HG03097 (cell line): ENCODE results near the gene MAB21L4.

Source experiments
- ATAC-seq: cut with Tn5 transposase; IDR thresholded peaks from one replicate; pipeline ENCODE4 v1.9.1; 2021; ENCODE audit not compliant: unreplicated experiment, low FRiP score

Gene MAB21L4

DNA sequence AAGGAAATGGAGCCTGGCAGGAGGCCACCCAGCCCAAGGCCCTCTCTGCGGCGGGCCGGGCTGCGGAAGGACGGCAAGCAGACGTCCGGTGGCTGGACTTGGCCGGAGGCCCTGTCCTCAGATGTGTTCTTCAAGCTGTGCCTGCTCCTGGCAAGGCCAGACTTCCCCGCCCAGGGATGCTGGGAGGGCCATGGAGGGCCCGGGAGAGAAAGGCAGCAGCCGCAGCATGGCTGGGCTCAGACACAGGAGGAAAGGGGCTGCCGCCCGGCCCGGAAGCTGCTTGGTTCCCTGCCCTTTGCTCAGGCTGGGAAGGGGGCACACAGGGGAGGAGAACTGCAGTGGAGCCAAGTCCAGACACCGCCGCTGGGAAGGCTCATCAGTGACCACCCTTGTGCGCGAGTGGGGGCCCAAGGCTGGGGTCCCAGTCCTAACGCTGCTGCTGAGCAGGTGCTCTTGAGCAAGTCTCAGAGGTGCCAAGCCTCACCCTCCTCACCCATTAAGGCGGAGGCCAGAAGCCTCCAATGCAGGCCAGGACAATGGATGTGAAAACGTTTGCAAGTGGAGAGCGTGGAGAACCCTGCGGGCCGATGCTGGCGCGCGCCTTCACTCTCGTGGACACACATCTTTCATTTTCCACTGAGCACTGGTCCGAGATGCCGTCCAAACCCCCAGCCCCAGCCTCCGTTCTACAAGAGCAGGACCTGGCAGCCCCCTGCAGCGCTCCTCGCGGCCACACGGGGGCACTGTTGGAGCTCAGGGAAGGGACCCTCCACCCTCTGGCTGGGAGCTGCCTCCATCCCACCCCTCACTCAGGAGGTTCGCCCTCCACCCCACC is 18.1 kb upstream of the MAB21L4 start:
- no peak for ATAC-seq

DNA sequence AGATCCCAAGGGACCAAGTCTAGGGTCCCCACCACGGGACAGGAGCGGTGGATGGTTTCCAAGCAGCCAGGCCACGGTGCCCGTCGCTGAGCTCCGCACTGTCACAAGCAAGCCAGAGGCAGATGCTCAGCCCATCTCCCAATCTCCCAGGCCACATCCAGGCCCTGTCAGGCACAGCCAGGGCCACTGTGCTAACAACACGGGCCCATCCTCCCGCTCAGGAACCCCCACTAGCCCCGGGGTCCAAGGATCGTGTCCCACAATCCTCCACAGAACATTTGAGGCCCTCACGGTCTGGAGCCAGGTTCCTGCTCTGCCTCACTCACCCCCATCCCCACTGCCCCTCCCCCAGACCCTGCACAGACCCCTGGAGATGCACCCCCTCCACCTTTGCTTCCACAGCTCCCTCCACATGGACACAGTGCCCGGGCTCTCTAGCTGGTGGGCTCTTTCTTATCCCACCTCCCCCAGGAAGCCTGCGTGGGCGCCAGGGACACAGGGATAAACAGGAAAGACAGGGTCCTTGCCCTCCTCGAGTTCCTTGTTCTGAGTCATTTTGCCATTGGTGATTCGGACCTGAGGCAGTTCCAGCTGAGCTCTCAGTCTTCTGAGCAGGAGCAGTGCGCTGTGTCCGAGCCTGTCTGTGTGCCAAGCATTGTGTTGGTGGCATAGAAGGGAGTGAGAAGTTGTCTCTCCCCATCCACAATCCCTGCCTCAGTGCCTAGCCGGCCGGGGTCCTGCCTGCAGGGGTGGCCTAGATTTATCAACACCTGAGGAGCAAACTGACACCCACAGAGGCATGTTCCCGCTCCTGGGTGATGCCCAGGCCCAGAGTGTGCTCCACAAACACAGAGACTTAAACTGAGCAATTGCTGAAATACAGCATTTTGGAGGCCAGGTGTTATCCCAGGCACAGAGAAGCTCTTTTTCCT is 17.2 kb upstream of the MAB21L4 start:
- ATAC-seq = no peak

DNA sequence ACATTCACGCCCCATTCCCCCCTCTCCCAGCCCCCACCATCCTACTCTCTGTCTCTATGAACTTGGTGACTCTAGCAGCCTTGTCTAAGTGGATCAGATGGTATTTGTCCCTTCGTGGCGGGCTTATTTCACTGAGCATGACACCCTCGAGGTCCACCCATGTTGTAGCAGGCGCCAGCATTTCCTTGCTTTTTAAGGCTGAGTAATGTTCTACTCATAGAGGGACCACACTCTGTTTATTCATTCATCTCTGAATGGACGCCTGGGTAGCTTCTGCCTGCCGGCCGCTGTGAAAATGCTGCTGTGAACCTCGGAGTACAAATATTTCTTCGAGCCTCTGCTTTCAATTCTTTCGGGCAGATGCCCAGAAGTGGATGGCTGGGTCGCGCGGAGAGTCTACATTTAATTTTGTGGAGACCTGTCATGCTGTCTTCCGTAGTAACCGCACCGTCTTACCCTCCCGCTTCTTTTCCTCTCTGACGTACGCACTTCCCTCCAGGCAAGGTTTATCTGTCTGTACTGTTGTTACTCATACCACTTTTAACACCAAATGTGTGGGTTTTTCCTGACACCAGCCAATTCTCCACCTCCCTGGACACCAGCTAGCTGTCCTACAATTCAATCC is 15.8 kb upstream of the MAB21L4 start:
- no peak for ATAC-seq

DNA sequence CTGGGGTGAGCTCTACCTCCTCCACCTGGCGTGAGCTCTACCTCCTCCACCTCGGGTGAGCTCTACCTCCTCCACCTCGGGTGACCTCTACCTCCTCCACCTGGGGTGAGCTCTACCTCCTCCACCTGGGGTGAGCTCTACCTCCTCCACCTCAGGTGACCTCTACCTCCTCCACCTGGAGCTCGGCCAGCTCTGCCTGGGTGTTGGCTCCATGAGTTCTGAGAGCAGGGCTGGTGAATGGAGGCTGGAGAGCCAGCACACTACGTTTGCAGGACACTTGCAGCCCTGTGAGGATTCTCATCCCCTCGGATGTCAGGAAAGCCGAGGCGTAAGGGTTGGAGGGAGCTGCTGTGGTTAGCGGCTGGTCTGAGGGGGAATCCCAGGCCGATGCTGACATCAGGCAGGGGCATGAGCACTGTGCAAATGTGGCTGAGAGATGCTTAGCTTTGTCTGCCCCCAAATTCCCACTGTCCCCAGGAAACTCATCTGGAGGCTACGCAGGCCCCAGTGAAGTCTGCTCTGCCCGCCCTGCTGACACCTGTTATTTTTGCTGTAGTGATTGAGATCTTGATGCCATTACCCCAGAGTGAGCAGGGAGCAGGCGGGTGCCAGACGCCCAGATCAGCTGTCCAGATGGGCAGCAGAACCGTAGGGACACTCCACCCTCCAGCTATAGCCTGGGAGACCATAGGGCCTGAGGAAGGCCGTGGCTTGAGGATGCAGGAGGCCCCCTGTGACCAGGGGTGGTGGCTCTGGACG is 13.4 kb upstream of the MAB21L4 start:
- ATAC-seq = no peak

DNA sequence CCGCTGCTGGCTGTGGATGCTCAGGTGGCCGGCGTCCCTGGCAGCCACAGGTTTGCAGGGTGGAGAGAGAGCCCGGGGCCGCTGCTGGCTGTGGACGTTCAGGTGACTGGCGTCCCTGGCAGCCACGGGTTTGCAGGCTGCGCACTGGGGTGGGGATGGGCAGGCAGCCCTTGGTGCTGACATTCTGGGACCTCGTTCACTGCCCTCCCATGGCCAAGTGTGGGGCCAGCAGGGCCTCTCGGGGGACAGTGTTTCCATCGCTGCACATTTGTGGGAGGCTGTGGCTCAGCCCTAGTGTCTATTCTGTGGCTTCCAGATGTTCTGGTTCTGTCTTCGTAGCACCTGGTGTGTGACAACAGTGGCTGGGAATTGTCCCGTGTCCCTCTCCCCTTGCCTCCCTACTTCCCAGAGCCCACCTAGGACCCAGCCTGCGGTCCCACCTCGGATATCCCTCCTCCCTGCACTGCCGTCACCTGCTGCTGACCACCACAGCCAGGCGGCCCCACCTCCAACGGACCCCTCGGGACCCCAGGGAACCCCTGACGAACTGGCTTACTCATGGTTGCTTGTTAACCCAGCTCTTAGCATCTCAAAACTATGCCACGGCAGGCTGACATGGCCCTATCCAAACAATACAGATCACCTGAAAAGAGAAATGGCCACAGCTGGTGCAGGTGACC is 11.1 kb upstream of the MAB21L4 start:
- no peak for ATAC-seq

DNA sequence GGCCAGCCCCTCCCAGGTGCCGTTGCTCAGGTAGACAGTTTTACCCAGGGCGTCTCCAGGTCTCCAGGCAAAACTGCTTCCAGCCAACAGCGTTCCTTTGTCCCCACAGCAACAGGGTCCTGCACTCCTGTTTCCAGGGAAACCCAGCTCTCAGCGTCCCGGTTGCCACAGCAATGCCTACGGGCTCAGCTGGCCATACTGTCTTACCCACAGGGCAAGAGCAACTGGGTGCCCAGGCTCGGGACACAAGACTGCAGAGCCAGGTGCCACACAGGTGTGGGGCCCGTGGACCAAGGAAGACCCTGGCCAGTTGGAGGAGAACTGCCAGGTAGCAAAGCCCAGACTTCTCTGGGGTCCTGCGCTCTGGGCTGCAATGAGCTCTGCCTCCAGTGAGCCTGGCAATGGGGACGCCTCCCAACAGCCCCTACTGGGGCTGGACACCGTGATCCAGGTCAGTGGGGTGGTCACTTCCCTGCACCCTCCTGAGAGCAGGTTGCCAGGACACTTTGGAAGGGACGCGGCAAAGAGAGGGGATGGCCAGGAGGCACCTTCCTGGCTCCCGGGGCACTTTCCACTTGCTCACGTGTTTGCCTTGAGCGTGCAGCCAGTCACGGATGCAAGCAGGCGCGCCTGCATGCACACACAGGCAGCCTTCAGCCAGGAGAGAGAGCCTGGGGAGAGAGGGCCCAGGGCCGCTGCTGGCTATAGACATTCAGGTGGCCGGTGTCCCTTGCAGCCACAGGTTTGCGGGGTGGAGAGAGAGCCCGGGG is 10.4 kb upstream of the MAB21L4 start, which contains the start of gene CROCC2:
CROCC2 (plus strand) TSS at position 196 of the 770 bp plus-strand sequence; CDS start at position 374, 178 bp downstream.
- ATAC-seq = no peak

DNA sequence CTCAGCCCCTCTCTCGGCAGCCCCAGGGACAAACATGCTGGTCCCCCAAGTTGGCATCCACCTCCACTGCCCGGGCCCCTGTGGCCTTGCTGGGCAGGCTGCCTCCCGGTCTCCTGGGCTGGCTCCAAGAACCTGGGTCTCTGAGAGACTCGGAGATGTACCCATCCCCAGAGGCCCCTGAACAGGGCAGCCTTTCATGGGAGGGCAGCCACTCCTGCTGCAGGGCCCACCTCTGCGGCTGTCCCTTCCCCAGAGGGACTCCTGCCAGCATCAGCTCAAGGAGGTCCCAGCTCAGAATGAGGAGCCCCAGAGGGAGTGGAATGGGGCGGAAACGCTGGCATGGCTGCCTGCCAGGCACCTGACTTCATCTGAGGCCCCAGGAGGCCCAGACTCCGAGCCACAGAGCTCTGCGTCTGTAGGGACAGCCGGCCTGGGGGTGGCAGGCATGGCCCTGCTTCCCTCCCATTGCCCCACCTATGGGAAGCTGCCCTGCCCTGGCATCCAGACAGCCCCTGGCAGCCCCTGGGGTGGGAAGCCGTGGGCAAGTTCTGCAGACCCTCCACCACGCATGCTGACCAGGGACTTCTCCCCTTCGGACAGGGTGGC is 9.3 kb upstream of the MAB21L4 start:
- ATAC-seq = no peak

DNA sequence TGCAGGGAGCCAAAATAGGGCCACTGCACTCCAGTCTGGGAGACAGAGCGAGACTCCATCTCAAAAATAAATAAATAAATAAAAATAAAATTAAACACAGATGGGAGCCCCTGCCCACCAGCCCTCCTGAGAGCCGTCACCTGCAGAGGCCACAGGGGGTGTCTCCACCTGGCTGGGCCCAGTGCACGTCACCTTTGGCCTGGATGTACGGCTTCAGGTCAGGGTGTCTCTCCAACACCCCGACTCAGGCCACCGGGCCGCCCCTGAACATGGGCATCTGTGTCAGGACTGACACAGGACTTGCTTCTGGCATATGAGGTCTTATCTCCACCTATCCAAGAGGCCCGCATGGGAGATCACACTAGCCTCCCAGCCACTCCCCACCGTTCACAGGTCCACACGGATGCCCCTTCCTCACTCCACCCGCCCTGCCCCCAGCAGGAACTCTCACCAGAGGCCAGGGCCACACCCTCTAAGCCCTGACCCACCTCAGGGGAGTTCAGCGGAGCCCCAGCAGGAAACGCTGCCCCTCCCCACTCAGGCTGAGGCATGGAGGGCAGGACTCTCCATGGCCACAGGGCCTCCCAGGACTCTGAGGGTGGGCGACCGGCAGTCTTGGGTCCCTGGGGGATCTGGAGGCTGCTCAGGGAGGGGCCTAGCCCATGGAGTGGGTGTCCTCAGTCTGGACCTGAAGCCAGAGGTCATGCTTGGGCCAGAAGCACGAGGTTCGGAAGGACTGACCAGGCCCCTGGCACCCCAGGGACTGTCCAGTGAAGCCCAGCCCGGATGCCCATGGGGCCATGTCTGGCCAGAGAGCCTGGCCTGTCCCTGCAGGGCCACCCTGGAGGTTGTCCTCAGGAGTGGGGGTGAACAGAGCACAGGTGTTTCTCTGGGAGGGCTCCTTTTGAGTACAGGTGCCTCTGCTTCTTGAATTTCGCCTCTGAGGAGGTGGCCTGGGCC is 8.5 kb upstream of the MAB21L4 start:
- ATAC-seq = no peak

DNA sequence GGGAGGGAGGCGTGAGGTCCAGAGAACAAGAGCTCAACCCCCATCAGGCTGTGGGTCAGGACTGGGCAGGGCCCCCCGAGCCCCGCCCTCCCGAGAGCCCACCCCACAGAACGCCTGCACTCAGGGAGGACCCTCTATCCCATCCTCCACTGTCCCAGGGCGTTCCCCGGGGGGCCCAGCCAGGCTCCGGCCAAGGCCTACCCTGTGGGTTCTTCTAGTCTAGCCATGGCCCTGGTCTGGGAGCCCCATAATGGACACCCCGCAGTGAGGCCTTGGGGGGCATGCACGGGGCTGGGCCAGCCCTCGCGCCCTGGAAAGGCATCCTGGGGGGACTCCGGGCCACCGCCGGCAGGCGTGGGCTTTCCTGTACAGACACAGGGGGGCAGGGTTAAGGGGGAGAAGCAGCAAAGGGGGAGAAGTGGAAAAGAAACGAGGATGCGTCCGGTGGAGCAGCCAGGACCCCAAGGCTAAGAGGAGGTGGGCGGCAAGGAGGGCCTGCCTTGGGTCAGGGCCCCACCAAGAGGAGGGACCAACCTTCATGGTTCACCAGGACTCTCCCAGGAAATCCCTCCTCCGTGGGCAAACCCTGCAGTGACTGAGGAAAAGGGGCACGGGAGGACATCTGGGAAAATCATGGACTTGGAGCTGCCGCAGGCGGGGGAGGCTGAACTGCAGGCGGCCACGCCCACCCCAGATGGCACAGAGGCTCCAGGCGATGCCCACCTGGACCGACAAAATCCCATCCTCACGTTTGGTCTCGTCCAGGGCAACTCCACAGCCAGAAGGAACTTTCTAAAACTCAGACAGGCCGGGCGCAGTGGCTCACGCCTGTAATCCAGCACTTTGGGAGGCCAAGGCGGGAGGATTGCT is 7.5 kb upstream of the MAB21L4 start:
- no peak for ATAC-seq

DNA sequence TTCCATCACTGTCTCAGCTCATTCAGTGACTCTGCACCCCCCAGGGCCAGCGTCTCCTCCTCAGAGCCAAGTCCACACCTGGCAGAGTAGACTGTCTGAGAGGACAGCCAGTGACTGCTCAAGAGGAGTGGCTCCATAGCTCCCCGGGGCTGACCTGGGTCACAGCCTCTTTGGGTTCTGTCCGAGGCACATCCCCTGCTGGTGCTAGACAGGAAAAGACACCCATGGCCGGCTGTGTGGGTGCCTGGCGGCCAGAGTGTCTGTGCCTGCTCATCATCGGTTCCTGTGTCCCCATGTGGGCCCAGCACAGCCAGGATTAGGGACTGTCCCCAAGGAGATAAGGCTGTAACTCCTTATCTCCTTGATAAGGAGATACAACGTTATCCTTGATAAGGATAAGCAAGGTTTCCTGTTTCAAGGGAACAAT is 6.7 kb upstream of the MAB21L4 start:
- ATAC-seq = no peak

DNA sequence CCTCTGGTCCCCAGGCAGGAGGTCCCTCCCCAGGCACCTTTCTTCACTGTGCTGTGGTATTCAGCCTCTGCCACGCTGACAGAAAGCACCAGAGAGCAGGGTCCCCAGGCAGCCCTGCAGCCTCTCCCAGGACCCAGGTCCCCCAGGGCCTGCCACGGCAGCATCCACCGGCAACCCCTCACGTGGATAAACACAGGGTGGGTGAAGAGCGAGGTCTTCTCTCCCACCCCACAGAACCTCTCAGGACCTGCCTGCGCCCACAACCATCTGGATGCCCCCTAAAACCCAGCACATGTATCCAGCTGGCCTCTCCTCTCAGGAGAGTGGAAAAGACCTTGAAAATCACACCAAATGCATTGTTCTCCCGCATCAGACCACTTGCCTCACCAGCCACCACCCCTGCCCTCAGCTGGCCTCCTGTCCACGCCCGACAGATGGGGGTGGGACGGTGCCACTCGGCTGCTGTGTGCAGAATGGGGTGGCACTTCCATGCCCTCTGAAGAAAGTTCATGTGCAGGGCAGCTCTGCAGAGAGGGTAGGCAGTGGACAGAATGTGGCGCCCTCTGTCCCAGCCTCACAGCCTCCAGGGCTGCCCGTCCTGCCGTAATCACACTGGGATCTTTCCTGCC is 6.1 kb upstream of the MAB21L4 start:
- no peak for ATAC-seq

DNA sequence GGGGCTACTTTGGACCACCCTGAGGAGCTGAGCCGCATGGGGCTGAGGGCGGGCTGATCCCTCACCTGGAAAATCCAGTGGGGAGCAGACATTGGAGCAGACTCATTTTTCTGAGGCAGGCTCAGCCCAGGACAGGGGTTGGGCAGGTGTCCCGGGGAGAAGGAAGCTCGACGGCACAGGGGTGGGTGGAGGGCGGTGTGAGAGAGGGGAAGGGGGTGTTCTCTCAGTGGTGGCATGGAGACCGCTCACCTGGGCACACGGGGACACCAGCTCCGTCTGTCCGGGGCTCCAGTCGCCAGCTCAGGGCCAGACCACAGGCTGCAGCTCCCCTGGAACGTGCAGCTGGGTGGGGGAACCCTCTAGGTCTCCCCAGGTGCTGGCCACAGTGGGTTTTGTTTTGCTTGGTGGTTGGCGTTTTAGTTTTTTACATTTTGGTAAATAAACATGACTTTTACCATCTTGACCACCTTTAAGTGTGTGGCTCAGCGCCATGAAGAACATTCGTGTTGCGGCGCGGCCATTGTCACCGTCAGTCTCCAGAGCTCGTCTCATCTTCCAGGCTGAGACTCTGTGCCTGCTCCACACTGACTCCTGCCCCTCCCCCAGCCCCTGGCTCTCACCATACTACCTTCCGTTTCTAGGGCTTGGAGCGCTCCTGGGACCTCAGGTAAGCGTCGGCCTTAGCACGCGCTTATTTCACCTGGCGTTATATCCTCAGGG is 4.3 kb upstream of the MAB21L4 start:
- ATAC-seq = no peak

DNA sequence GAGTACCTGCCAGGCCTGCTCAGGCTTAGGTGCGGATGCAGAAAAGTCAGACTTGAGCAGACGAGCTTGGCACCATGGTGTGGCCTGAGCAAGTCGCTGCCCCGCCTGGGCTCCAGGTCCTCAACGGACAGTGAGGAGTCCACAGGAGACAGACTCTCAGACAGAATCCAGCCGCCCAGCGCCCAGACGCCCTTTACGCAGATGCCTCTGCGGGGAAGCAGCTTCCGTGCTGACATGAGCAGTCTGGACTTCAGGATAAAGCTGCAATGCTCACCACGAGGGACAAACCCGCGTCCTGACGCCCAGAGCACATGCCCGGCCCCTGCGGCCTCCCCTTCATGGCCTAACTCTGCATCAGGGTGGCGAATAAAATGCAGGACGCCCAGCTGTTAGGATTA is 3.5 kb upstream of the MAB21L4 start:
- ATAC-seq = no peak

DNA sequence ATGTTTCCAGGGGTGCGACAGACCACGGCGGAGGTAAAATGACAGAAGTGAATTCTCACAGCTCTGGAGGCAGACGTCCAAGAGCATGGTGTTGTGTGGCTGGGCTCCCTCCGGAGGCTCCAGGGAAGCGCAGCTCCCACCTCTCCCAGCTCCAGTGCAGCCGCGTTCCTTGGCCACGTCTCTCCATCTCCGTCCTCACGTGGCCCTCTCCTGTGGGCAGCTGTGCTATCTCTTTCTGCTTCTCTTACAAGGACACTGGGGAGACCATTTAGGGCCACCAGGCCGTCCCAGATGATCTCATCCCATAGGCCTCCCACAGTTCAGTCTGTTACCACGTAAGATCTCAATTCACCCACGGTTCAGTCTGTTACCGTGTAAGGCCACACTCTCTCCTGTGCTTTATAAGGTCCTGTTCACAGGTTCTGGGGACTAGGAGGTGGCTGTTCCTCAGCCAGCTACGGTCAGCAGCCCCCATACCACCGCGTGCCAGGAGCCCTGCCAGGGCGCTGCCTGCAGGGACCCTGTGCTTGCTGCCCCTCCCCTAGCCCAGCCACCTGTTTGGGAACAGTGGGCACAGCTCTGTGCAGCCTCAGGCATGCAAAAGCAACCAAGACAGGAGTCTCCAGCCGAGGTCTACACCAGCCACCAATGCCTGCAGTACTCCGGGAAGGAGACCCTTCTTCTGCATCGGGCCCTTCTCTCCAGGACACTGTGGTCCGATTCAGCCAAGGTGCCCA is 2.9 kb upstream of the MAB21L4 start:
- ATAC-seq = no peak
